A549 (cell line): ENCODE results near the gene DOCK10.

Source experiments
- CTCF ChIP-seq: fragments of >200 bp; sonication (Bioruptor Twin); formaldehyde crosslinking; IDR thresholded peaks from 3 replicates; pipeline ENCODE4 v1.5.1; 2016
- ELK1 ChIP-seq: fragments of 150-350 bp; IDR thresholded peaks from 2 replicates; pipeline ENCODE4 v1.6.1; 2014; ENCODE audit warnings: low read depth, mild to moderate bottlenecking, low read length
- ESRRA ChIP-seq: fragments of 150-350 bp; IDR thresholded peaks from 2 replicates; pipeline ENCODE4 v1.6.1; 2014; ENCODE audit warnings: mild to moderate bottlenecking, low read length, borderline replicate concordance
- MAX ChIP-seq: IDR thresholded peaks from 2 replicates; pipeline ENCODE4 v1.6.1; 2012
- MYC ChIP-seq: IDR thresholded peaks from 2 replicates; pipeline ENCODE4 v1.6.1; 2012; ENCODE audit warnings: mild to moderate bottlenecking, inconsistent platforms, low read length, improper control_type of control experiment, borderline replicate concordance
- POLR2A ChIP-seq: IDR thresholded peaks from 2 replicates; pipeline ENCODE4 v1.6.1; 2012; ENCODE audit warnings: mild to moderate bottlenecking, low read length
- SMC3 ChIP-seq: fragments of >200 bp; sonication (Bioruptor Twin); formaldehyde crosslinking; IDR thresholded peaks from 3 replicates; pipeline ENCODE4 v1.6.1; 2018; ENCODE audit warnings: inconsistent platforms
- USF2 ChIP-seq: fragments of 450-650 bp; IDR thresholded peaks from 2 replicates; pipeline ENCODE4 v1.6.1; 2014; ENCODE audit warnings: antibody characterized with exemption

GRCh38 chr2:224882291-224883171, 159.7 kb downstream of the DOCK10 start:
- no peak for TF ChIP-seq ESRRA
- TF ChIP-seq POLR2A, result no peak
- no peak for TF ChIP-seq USF2
- no peak; the same call in 2 of the 3 replicates for TF ChIP-seq SMC3
- TF ChIP-seq CTCF, result no peak
- TF ChIP-seq ELK1, result no peak
- TF ChIP-seq MYC, result no peak
- TF ChIP-seq MAX, result no peak; the same call in 1 of the 2 replicates
